HepG2 (cell line): Measurements from ENCODE around the gene HNRNPAB. TPM values are rescaled to one million over a fixed set of nuclear protein-coding genes. Genes with fewer than 3 reads are reported as not detected.

ENCODE experiments used
- ATAC-seq: fragments of 200-7000 bp; cut with Tn5 transposase; 3 replicates; pipeline ENCODE4 v1.9.1; 2020; ENCODE audit warnings: mild to moderate bottlenecking, moderate library complexity
- BruUV-seq: library from RNA; stranded (reverse); fragments of 400-500 nt; replicated peaks from 2 replicates; lab custom pipeline; 2021; lab: Mats Ljungman, UMichigan
- CTCF ChIA-PET: fragments of 300-600 bp; formaldehyde crosslinking; extraction: SDS; loops from one replicate; lab custom pipeline; 2021; ENCODE audit warnings: low total read pairs, inconsistent platforms, low intra/inter-chr PET ratio; lab: Yijun Ruan, JAX
- POLR2A ChIA-PET: fragments of 350-600 bp; sonication (Branson Sonifier 250); formaldehyde crosslinking; loops from one replicate; lab custom pipeline; 2020; ENCODE audit warnings: antibody characterized with exemption, inconsistent platforms; lab: Yijun Ruan, JAX
- DNase-seq: peaks from one replicate; pipeline ENCODE4 v3.0.0-alpha.2; 2015; ENCODE audit warnings: low spot score
- FAIRE-seq: peaks from 3 replicates; lab custom pipeline; 2011; peaks lifted over from hg19 to GRCh38; lab: Jason Lieb, UNC
- H2AFZ ChIP-seq: one replicate; pipeline ENCODE4 v1.6.1; 2011; ENCODE audit warnings: low read length, inconsistent platforms
- H3K27ac ChIP-seq: fragments of 300-600 bp; 3 replicates; pipeline ENCODE4 v1.8.0; 2011; ENCODE audit warnings: mixed run types, mild to moderate bottlenecking, mixed read lengths, low read length, inconsistent platforms; ENCODE audit not compliant: insufficient read depth; ENCODE audit errors: extremely low read length
- H3K27me3 ChIP-seq, 2 experiments: fragments of 200-600 bp in 1 of 2; 2 replicates in 1 of 2; 3 replicates in 1 of 2; pipeline versions ENCODE4 v1.6.0 to v1.8.0; 2011; ENCODE audit warnings: low read length in 2 of 2, mild to moderate bottlenecking in 2 of 2, moderate library complexity in 2 of 2, inconsistent platforms in 1 of 2; ENCODE audit not compliant: insufficient read depth in 2 of 2, control insufficient read depth in 1 of 2
- H3K36me3 ChIP-seq, 2 experiments: fragments of 200-600 bp in 1 of 2; replicated peaks in 1 of 2; 2 replicates in 1 of 2; 3 replicates in 1 of 2; pipeline versions ENCODE4 v1.5.1 to v1.8.0; 2011; ENCODE audit warnings: low read length in 2 of 2, inconsistent platforms in 1 of 2; ENCODE audit not compliant: insufficient read depth in 2 of 2, control insufficient read depth in 1 of 2
- H3K4me1 ChIP-seq: 2 replicates; pipeline ENCODE4 v1.5.1; 2012; ENCODE audit warnings: low read length, inconsistent platforms; ENCODE audit not compliant: insufficient read depth
- H3K4me2 ChIP-seq: 2 replicates; pipeline ENCODE4 v1.6.0; 2011; ENCODE audit warnings: low read depth, low read length, inconsistent platforms
- H3K4me3 ChIP-seq, 3 experiments: fragments of 200-600 bp in 1 of 3; sonication (generic), shearing (Covaris generic) in 1 of 3; replicated peaks in 1 of 3; 2 replicates each; pipeline ENCODE4 v1.5.1; 2011 to 2016; ENCODE audit warnings: low read length in 3 of 3, inconsistent platforms in 2 of 3, low read depth in 2 of 3, mild to moderate bottlenecking in 2 of 3, control low read depth in 1 of 3, mixed read lengths in 1 of 3; ENCODE audit not compliant: insufficient read depth in 1 of 3
- H3K79me2 ChIP-seq: one replicate; pipeline ENCODE4 v1.6.1; 2011; ENCODE audit warnings: low read length, inconsistent platforms; ENCODE audit not compliant: insufficient read depth
- H3K9ac ChIP-seq: 2 replicates; pipeline ENCODE4 v1.6.0; 2011; ENCODE audit warnings: mild to moderate bottlenecking, low read depth, low read length, inconsistent platforms; ENCODE audit not compliant: insufficient read depth
- H3K9me3 ChIP-seq: 2 replicates; pipeline ENCODE4 v1.5.1; 2012; ENCODE audit warnings: mild to moderate bottlenecking, low read length
- H4K20me1 ChIP-seq: 2 replicates; pipeline ENCODE4 v1.6.0; 2011; ENCODE audit warnings: inconsistent platforms, mild to moderate bottlenecking, low read length, moderate library complexity; ENCODE audit not compliant: insufficient read depth
- ARHGAP35 ChIP-seq: sonication (generic); formaldehyde crosslinking; IDR thresholded peaks from 2 replicates; pipeline ENCODE4 v1.9.0; 2022; ENCODE audit warnings: mild to moderate bottlenecking, inconsistent platforms, moderate library complexity, missing genetic modification reagents, borderline replicate concordance
- CBFB ChIP-seq: sonication (generic); formaldehyde crosslinking; IDR thresholded peaks from 2 replicates; pipeline ENCODE4 v1.4.0; 2020; ENCODE audit warnings: missing genetic modification reagents
- FOXP1 ChIP-seq, 2 experiments: fragments of 450-650 bp in 1 of 2; IDR thresholded peaks; 2 replicates each; pipeline ENCODE4 v1.6.1; 2017 to 2018; ENCODE audit warnings: antibody characterized with exemption in 1 of 2
- LCORL ChIP-seq, 2 experiments: fragments of 450-650 bp in 1 of 2; sonication (generic) in 1 of 2; formaldehyde crosslinking in 1 of 2; IDR thresholded peaks; 2 replicates each; pipeline versions ENCODE4 v1.5.0 to v1.6.1; 2017 to 2020; ENCODE audit warnings: antibody characterized with exemption in 1 of 2, missing genetic modification reagents in 1 of 2
- MTA1 ChIP-seq: sonication (generic); formaldehyde crosslinking; IDR thresholded peaks from 2 replicates; pipeline ENCODE4 v1.4.0; 2020; ENCODE audit warnings: missing genetic modification reagents, mild to moderate bottlenecking, borderline replicate concordance
- NAIF1 ChIP-seq: sonication (generic); formaldehyde crosslinking; IDR thresholded peaks from 2 replicates; pipeline ENCODE4 v1.5.0; 2020; ENCODE audit warnings: mild to moderate bottlenecking, missing genetic modification reagents, borderline replicate concordance
- REL ChIP-seq: sonication (generic); formaldehyde crosslinking; conservative IDR thresholded peaks from 2 replicates; pipeline ENCODE4 v1.8.0; 2022; ENCODE audit warnings: mild to moderate bottlenecking, missing genetic modification reagents, moderate library complexity
- SRY ChIP-seq: sonication (generic); formaldehyde crosslinking; IDR thresholded peaks from 2 replicates; pipeline ENCODE4 v1.8.0; 2022; ENCODE audit warnings: mild to moderate bottlenecking, missing genetic modification reagents
- TCF7 ChIP-seq: sonication (generic); IDR thresholded peaks from 2 replicates; pipeline ENCODE4 v1.6.1; 2016; ENCODE audit warnings: antibody characterized with exemption, low read depth
- THAP7 ChIP-seq: sonication (generic); formaldehyde crosslinking; IDR thresholded peaks from 2 replicates; pipeline ENCODE4 v1.8.1; 2023; ENCODE audit warnings: mild to moderate bottlenecking, missing genetic modification reagents
- UBTF ChIP-seq: sonication (generic); formaldehyde crosslinking; IDR thresholded peaks from 2 replicates; pipeline ENCODE4 v1.4.0; 2020; ENCODE audit warnings: mild to moderate bottlenecking, missing genetic modification reagents
- ZBTB26 ChIP-seq: IDR thresholded peaks from 2 replicates; pipeline ENCODE4 v1.6.1; 2016; ENCODE audit warnings: missing compliant biosample characterization, missing genetic modification reagents, borderline replicate concordance
- ZBTB39 ChIP-seq: sonication (generic); formaldehyde crosslinking; IDR thresholded peaks from 2 replicates; pipeline ENCODE4 v1.5.0; 2020; ENCODE audit warnings: missing genetic modification reagents
- ZNF703 ChIP-seq: sonication (generic); formaldehyde crosslinking; IDR thresholded peaks from 2 replicates; pipeline ENCODE4 v1.5.1; 2020; ENCODE audit warnings: missing genetic modification reagents, mild to moderate bottlenecking, moderate library complexity, borderline replicate concordance
- ZNF780A ChIP-seq: sonication (generic); formaldehyde crosslinking; IDR thresholded peaks from 2 replicates; pipeline ENCODE4 v1.8.0; 2022; ENCODE audit warnings: mild to moderate bottlenecking, missing genetic modification reagents, moderate library complexity
- ZSCAN9 ChIP-seq: IDR thresholded peaks from 2 replicates; pipeline ENCODE4 v1.6.1; 2016; ENCODE audit warnings: borderline replicate concordance
- WGBS: methylation state at CpG from one replicate; pipeline ENCODE4 v1.1.6; 2017; ENCODE audit warnings: low lambda C conversion rate; 5-methylcytosine and 5-hydroxymethylcytosine counted together
- in situ Hi-C: cut with HindIII; loops from 2 replicates; pipeline ENCODE4 v1.10.0; 2017; ENCODE audit warnings: low pct_unique_long_range_greater_than_20kb; ENCODE audit not compliant: extremely low pct_ligation_motif_present
- intact Hi-C: fragments of 100-400 bp; cut with micrococcal nuclease; formaldehyde crosslinking; loops from one replicate; pipeline ENCODE4 v1.10.0; 2022; ENCODE audit not compliant: unreplicated experiment
- polyA plus RNA-seq, 8 experiments: library from polyadenylated mRNA; depleted of rRNA in 3 of 8; stranded (reverse) in 7 of 8; unstranded in 1 of 8; fragments of >200 nt; fragmentation: Illumina TruSeq in 4 of 8; extraction: Trizol in 4 of 8; gene quantifications; 2 replicates each; pipeline versions ENCODE4 v1.2.1 to v1.2.3, GENCODE V29; 2011 to 2016; ENCODE audit warnings: low read depth in 4 of 8, missing spikeins in 1 of 8, mixed read lengths in 1 of 8; ENCODE audit not compliant: insufficient read depth in 1 of 8
- total RNA-seq, 5 experiments: library from RNA; depleted of rRNA; stranded (reverse); fragments of >200 nt; fragmentation: Illumina TruSeq; extraction: Trizol; gene quantifications; 2 replicates each; pipeline ENCODE4 v1.2.3, GENCODE V29; 2016; ENCODE audit warnings: low read depth in 1 of 5

Gene HNRNPAB
- total and polyA plus RNA-seq, 2 of the 13 experiments (the other 11 are each of a cell fraction or from before 2014, with no cell fraction given) = 62.6 to 111 TPM

- TF ChIP-seq LCORL (IDR thresholded peaks at IDR 0.05) (no peak), LCORL (CRISPR knock-in tag; IDR thresholded peaks at IDR 0.05) (peak; percentile 57; the same call in 1 of the 2 replicates), MTA1 (no peak), ZNF780A (CRISPR knock-in tag) (peak; percentile 87; the same call in 1 of the 2 replicates)
Observed at GRCh38 chr5:178204182-178204934, at the start of gene HNRNPAB (continued).

GRCh38 chr5:178155065-178155464, 49.3 kb upstream of the HNRNPAB start:
- CTCF ChIA-PET = no interaction called here
- no peak for ATAC-seq
- Histone ChIP-seq H3K79me2 (peaks cover 10% of the 10 kb centered on the region), H3K4me1 (peaks cover 34% of the 10 kb centered on the region), H2AFZ (no peak overlapping the region), H3K27me3 (no peaks in the 10 kb centered on the region; a peak in 1 of 5 replicates), H3K9me3 (no peaks in the 10 kb centered on the region), H4K20me1 (0 out of 2 replicates have a peak, but pooled peaks cover 3% of the 10 kb centered on the region), H3K27ac (no peak overlapping the region), H3K36me3 (peaks cover 7 to 12% of the 10 kb centered on the region in 2 experiments; a peak in 4 of 5 replicates), H3K4me2 (peak overlapping the region; percentile 73), H3K4me3 (peak overlapping the region in 1 of 3 experiments; percentile 88; a peak in 2 of 6 replicates), H3K9ac (peak overlapping the region; percentile 86; the same call in 1 of the 2 replicates)
- DNase-seq = no peak
- no peak for FAIRE-seq
- in situ Hi-C loops (no loop called here), intact Hi-C loops (no loop called here)
- POLR2A ChIA-PET = no interaction called here
- 56% methylated on average over 8 of the region's 8 CpGs for WGBS
- BruUV-seq = no TSS peak
- TF ChIP-seq CBFB (CRISPR knock-in tag) (no peak), THAP7 (no peak), ZBTB26 (CRISPR knock-in tag) (no peak), ZBTB39 (no peak), SRY (CRISPR knock-in tag) (no peak), FOXP1 (IDR thresholded peaks at IDR 0.05) (no peak), FOXP1 (CRISPR knock-in tag; IDR thresholded peaks at IDR 0.05) (no peak), ARHGAP35 (CRISPR knock-in tag) (no peak), REL (CRISPR knock-in tag) (no peak), NAIF1 (CRISPR knock-in tag) (no peak), UBTF (CRISPR knock-in tag) (no peak), ZNF703 (CRISPR knock-in tag) (no peak), TCF7 (no peak), ZSCAN9 (no peak)
